Subcutaneous adipose tissue (tissue), 4 donors: ENCODE measurements around the gene OR10AD1. TPM values are rescaled to one million over a fixed set of nuclear protein-coding genes. Genes with fewer than 3 reads are reported as not detected.

Experiments
- CTCF ChIP-seq: fragments of 450-650 bp; IDR thresholded peaks from one replicate; pipeline ENCODE4 v1.5.1; 2016; ENCODE audit warnings: low read depth, mild to moderate bottlenecking, control low read depth, antibody characterized with exemption, moderate library complexity
- total RNA-seq, 4 donors: library from RNA; depleted of rRNA; stranded (reverse); fragments of >200 nt; gene quantifications; one replicate each; pipeline ENCODE4 v1.1.0, GENCODE V29; 2016

OR10AD1 gene
- total RNA-seq, 4 donors from 2014 or later = not detected

- no peak for TF ChIP-seq CTCF
Measured at GRCh38 chr12:48180857-48181495, 22.1 kb downstream of the OR10AD1 start.

GRCh38 chr12:48180424-48180823, 22.7 kb downstream of the OR10AD1 start:
- no peak for TF ChIP-seq CTCF

- no peak for TF ChIP-seq CTCF
Measured at GRCh38 chr12:48179466-48179865, 23.6 kb downstream of the OR10AD1 start.

GRCh38 chr12:48177982-48178381, 25.1 kb downstream of the OR10AD1 start:
- no peak for TF ChIP-seq CTCF

GRCh38 chr12:48176417-48176751, 26.7 kb downstream of the OR10AD1 start:
- TF ChIP-seq CTCF = no peak

- TF ChIP-seq CTCF = no peak
Measured at GRCh38 chr12:48175613-48176416, 27.3 kb downstream of the OR10AD1 start.

GRCh38 chr12:48169011-48169410, 34.1 kb downstream of the OR10AD1 start:
- TF ChIP-seq CTCF = no peak
